ENCODE measurements around the gene ZNF446.
"Not testable (repeated sequence)": the region's sequence is repeated elsewhere in the genome, so short reads cannot be mapped to it uniquely, and the experiment has no call there.

- not testable (repeated sequence) for TF ChIP-seq CTCF, POLR2AphosphoS5, EP300, POLR2A (IDR thresholded peaks at IDR 0.05)
Observed at GRCh38 chr19:58507602-58508223, 31.6 kb downstream of the ZNF446 start.
